GM19455 (cell line): ENCODE data around the gene FIBP.
"Not testable (repeated sequence)": the region's sequence is repeated elsewhere in the genome, so short reads cannot be mapped to it uniquely, and the experiment has no call there.

Experiments used
- ATAC-seq: cut with Tn5 transposase; IDR thresholded peaks from one replicate; pipeline ENCODE4 v1.9.1; 2021; ENCODE audit not compliant: unreplicated experiment

The FIBP gene

GRCh38 chr11:65849366-65849765 is 38.9 kb downstream of the FIBP start:
- ATAC-seq: no peak

GRCh38 chr11:65848693-65849092 is 39.6 kb downstream of the FIBP start:
- ATAC-seq: not testable (repeated sequence)

- ATAC-seq: no peak
Observed at GRCh38 chr11:65847746-65848145, 40.5 kb downstream of the FIBP start.

GRCh38 chr11:65844231-65844872 is 43.9 kb downstream of the FIBP start:
- no peak for ATAC-seq

- no peak for ATAC-seq
Observed at GRCh38 chr11:65843811-65844210, 44.5 kb downstream of the FIBP start.

GRCh38 chr11:65842144-65842543 is 46.1 kb downstream of the FIBP start:
- no peak for ATAC-seq

GRCh38 chr11:65834202-65834601 is 54.1 kb downstream of the FIBP start:
- no peak for ATAC-seq
